GM18498 (cell line): ENCODE measurements around the gene BRAP.
A peak's percentile ranks its signal among the peaks of the same experiment; 100 is the strongest.
"Not testable (repeated sequence)": the region's sequence is repeated elsewhere in the genome, so short reads cannot be mapped to it uniquely, and the experiment has no call there.

Experiments
- ATAC-seq: cut with Tn5 transposase; IDR thresholded peaks from one replicate; pipeline ENCODE4 v1.9.1; 2021; ENCODE audit warnings: mild to moderate bottlenecking, moderate library complexity; ENCODE audit not compliant: unreplicated experiment

Gene BRAP

DNA sequence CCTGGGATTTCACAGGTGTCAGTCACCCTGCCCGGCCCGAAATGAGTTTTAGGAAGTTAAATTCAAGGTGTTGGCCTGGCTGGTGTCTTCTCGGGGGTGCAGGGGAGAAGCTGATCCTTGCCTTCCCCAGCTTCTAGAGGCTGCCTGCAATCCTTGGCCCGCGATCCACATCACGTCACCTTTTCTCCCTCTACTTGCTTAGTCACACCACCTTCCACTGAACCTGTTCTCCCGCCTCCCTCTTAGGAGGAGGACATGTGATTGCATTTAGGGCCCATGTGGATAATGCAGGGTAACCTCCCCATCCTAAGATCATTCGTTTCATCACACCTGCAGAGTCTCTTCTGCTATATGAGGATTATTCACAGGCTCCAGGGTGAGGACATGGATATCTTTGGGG lies 61.2 kb downstream of the BRAP start:
- no peak for ATAC-seq

DNA sequence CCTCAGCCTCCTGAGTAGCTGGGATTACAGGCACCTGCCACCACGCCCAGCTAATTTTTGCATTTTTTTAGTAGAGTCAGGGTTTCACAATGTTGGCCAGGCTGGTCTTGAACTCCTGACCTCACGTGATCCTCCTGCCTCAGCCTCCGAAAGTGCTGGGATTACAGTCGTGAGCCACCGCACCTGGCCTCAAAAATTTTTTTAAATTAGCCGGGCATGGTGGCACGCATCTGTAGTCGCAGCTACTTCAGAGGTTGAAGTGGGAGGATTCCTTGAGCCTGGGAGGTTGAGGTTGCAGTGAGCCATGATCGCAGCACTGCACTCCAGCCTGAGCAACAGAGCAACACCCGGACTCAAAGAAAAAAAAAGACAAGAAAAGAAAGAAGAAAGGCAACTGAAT lies 67.9 kb downstream of the BRAP start:
- ATAC-seq = not testable (repeated sequence)

DNA sequence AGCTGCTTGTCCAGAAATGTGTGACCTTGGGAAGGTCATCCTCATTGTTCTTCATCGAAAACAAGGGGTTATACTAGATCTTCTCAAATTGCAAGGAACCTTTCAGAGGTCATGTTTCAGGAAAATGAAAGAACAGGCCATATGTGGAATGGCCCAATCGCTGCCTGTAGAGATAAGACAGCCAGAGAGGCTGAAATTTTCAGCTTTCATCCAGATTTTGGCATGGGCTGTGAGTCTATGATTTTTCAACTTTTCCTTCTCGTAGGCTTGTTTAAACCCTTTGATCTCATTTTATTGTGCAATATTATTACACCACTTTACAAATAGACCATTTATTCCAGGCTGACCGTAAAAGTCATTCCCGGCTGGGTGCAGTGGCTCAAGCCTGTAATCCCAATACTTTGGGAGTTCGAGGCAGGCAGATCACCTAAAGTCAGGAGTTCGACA lies 69.6 kb downstream of the BRAP start:
- no peak for ATAC-seq

DNA sequence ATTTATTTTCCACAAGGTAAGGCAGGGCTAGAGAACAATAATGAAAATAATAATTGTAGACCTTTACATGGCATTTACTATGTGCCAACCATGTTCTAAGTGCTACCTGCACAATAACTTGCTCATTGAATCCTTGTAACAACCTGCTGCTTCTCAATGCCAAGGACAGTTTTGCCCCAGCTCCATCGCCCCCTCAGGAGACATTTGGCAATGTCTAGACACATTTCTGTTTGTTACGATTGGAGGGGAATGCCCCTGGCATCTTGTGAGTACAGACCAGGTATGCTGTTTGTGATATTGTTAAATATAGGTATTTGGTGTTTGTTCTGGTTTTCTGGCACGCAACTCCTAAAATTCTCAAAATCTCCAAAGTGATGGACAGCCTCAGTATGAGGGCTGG lies 78.5 kb downstream of the BRAP start:
- no peak for ATAC-seq

DNA sequence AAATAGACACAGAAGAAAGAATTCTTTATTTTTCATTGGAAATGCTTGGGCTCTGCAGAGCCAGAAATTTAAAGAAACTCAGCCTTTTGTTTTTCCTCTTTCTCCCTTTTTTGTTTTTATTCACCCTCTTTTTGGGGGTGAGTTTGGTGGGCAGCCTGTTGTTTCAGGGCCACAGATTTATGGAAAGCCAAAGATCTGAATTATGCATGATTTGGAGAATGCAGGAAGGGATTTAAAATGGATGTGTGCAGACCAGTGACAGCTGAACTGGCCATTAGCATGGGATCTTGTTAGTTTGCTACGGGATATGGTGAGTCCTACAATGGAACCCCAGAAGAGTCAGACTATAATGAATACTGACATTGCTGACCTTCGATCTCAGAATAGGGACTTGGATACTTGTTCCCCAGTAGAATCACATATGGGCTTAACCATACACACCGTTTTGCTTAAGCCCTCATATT lies 79.0 kb downstream of the BRAP start:
- no peak for ATAC-seq

DNA sequence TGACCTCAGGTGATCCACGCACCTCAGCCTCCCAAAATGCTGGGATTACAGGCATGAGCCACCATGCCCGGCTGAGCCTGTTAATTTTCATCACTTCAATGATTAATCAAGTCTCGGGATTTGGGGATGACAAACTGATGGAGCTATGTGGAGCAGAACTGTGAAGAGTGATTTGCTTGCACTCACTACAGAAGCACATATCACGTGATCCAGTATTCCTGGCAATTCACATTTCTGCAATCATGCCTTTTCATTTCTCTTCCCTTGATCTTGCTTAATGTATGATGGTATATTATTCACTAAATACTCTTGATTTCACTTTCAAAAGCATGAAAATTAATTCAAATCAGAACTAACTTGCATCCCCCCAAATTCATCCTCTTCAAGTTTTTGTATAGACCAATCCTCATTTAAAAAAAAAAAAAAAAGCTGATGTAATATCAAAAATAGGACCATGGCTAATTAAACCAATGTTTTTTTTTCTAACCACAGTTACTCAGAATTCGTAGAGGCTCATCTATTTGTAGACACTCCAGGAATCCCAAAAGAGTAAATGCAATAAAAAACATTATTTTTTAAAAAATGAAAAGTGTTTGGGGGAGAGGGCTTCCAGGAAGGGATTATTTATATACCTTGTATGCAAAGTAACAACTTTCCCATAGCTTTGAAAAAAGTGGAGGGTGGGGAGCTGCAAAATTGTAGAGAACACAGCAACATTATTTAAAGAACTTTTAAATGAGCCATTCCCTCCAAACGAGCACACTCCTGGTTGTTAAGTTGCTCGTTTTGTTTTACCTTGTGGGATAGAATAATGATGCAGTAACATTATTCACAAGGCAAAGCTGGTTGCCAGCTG lies 79.6 kb downstream of the BRAP start:
- no peak for ATAC-seq

DNA sequence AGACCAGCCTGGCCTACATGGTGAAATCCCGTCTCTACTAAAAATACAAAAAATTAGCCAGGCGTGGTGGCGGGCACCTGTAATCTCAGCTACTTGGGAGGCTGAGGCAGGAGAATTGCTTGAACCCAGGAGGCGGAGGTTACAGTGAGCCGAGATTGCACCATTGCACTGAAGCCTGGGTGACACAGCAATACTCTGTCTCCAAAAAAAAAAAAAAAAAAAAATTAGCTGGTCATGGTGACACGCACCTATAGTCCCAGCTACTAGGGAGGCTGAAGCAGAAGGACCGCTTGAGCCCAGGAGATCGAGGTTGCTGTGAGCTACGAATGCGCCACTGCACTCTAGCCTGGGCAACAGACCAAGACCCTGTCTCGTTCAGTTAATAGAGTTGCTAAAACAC lies 82.9 kb downstream of the BRAP start:
- ATAC-seq = not testable (repeated sequence)

DNA sequence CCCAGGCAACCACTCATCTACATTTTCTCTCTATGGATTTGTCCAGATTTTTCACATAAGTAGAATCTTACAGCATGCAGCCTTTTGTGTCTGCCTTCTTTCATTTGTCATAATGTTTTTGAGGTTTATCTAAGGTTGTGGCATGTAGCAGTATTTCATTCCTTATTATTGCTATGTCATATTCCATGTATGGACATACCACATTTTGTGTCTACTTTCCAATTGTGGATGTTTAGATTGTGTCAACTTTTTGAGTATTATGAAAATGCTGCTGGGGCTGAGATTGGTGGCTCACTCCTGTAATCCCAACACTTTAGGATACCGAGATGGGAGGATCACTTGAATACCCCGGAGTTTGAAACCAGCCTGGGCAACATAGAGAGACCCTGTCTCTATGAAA lies 83.4 kb downstream of the BRAP start:
- ATAC-seq = no peak

DNA sequence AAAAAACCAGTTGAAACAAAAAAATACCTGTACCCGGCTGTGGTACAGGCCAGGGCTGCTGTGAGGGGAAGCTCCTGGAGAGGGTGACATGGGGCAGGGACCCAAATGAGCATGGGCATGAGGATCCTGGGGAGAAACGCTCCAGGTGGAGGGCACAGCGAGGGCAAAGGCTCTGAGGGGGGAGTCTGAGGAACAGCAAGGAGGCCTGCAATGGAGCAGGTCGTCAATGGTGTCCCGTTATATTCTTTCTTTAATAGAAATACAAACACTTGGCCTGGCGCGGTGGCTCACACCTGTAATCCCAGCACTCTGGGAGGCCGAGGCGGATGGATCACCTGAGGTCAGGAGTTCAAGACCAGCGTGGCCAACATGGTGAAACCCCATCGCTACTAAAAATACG lies 84.8 kb downstream of the BRAP start:
- not testable (repeated sequence) for ATAC-seq

DNA sequence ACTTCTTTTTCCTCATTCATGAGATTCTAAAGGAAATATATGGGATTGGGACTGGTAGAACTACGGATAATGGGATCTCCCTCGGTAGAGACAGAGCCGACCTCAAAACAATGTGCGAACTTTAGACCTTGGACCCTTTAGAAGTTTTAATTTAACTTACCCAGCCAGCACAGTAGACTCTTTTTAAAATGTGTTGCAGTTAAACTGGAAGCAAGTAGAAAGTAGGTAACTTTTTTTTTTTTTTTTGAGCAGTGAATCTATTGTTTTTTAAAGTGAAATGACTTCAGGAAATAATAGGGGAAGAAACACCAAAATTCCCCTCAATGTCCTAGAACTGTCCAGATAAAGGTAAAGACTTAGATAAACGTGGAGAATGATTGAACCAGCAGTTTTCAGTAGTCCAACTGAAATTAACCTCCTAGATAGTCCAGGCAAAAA lies 85.5 kb downstream of the BRAP start:
- no peak for ATAC-seq

DNA sequence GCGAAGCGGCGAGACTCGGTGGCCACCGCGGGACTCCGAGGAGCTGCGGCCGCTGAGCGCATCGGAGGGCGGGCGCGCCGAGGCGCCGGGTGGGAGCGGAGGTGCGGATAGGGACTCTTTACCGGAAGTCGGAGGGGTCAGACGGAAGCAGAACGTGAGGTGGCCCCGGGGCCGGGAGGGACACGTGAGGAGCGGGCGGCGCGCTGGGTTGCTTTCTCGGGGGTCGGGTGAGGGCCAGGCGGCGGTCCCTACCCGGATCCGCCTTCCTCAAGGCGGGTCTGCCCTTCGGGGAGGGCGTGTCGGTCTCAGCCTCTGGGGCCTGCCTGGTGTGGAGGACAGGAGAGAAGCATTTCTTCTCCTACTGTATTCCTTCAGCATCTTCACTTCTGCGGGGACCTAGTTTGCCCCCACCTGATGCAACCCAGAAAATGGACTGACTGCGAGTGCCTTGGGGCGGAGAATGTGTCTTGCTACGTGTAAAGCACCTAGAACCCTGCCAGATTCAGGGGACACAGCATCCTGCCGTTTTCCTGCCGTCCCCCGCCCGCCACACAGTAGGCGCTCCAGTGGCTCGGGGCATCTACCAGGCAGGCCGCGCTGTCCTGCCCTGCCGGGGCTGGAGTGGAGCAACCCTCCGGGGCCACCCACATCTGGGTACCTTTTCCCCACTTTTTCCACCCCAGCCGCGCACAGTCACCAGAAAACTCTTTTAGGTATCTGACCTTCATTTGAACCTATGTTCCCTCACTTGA lies 86.1 kb downstream of the BRAP start:
- peak; percentile 80 for ATAC-seq

DNA sequence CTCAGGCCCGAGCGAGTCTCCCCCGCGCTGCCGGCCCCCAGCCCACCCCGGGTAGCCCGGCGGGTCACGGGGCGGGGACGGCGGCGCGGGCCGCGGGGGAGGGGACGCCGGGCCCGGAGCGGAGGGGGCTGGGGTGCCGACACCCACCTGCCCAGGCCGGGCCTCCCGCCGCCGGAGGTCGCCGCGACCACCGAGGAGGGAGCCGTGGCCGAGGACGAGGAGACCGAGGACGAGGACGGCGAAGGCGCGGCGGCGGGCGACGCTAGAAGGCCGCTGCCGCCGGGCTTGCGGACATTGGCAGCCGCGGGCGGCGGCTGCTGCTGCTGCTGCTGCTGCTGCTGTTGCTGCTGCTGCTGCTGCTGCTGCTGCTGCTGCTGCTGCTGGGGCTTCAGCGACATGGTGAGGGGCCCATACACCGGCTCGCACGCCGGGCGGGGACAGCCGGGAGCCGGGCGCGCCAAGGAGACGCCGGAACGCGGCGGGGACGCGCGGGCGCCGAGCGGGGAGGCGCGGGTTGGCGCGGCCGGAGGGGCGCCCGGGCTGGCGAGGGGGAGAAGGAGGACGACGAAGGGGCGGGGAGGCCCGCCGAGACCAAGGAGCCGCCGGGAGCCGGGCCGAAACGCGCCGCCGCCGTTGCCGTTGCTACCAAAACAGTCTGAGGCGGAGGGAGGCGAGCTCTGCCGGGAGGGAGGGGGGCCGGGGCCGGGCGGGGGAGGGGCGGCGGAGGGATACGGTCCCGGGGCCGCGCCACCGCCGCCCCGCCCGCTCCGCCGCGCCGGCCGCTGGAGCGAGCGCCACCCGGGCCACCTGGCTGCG lies 86.9 kb downstream of the BRAP start, which contains the start of gene ATXN2:
Gene ATXN2, minus strand, starts transcription at position 679 of the 816 bp plus-strand sequence. Its CDS starts 281 bp downstream, at position 398.
- ATAC-seq = peak; percentile 57

DNA sequence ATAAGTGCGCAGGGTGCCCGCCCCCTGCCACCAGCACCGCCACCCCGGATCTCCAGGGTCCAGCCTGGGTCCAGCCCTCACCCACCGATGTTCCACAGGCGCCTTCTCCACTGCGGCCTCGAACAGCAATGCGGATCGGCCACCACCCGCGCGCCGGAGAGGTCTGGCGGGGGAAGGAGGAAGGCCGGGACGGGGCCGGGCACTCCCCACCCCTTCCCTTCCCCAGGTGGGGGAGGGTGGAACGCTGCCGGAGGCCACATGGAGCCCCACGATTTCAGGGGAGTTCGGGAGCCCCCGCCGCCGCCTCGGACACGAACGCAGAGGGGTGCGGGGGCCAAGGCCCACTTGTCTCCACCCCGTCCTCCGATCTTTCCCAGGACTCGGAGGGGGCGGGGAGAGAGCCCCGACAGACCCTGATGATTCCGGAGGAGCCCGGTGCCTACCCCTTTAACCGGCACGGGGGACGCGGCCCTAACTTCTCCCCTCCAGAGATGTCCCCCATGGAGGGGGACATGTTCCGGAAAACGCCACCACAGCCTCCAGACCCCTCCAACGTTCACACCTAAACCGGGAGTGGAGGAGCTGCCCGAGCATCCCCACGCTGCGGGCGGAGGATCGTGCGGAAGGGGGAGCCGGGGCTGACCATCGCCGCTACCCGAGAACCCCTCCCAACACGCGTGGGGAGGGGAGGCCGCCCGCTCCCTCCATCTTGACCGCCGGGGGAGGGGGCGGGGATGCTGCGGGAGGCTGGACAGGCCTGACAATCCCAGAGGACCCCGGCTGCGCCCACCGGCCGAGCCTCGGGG lies 87.7 kb downstream of the BRAP start:
- ATAC-seq = peak; percentile 22

DNA sequence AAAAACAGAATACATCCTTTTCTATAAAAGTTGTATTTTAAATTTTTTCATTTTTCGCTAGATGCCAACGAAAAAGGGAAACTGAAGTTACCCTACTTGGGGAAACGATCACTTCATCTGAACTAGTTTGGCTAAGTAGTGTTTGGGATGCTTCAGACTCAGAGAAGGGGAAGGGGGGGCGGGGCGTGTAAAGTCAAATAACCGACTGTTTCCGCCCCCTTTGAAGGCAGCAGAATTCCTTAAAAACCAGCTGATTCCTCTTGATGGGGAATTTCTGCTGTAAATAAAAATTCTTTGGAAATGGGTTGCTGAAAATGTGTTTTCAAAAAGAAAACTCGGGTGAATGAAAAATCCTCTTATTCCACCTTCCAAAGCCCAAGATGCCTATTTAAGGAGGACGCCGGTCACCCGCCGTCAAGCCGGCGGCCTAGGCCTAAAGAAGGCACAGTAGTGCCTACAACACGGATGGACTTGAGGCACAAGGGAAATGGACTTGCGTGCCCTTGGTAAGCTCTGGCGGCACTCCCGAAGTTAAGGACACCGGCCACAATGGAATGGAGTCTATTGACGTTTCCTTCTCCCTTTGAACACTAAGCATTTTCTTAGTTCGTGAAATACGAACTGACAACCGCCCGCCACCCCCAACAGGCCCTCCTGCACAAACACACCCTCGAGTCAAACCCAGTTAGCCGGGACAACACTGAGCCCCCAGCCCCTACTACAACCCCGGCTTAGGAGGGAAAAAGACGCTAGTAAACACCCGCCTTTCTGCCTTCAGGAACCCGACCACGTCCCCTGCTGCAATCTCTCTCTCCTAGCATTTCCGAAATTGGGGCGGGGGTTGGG lies 88.5 kb downstream of the BRAP start:
- ATAC-seq = no peak

DNA sequence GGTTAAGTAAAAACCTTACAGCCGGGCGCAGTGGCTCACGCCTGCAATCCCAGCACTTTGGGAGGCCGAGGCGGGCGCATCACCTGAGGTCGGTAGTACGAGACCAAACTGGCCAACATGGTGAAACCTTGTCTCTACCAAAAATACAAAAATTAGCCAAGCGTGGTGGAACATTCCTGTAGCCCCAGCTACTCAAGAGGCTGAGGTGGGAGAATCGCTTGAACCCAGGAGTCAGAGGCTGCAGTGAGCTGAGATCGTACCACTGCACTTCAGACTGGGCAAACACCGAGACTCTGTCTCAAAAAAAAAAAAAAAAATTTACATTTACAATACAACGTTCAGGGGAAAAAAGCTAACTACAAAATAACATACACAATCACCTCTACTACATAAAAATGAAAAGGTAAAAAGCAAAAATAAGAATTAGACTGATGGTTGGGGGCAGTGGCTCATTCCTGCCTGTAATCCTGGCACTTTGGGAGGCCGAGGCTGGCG lies 90.4 kb downstream of the BRAP start:
- ATAC-seq = not testable (repeated sequence)
